CD14-positive monocyte (primary cell): ENCODE data around the gene ATP5PO. TPM values are rescaled to one million over a fixed set of nuclear protein-coding genes. Genes with fewer than 3 reads are reported as not detected.

Experiments
- DNase-seq, 3 donors: peaks; one replicate each; pipeline ENCODE4 v3.0.0-alpha.2; 2011 to 2022
- H2AFZ ChIP-seq: 2 replicates; pipeline ENCODE4 v1.6.0; 2012; ENCODE audit warnings: mild to moderate bottlenecking, low read depth, low read length, inconsistent platforms; ENCODE audit not compliant: insufficient read depth, poor library complexity, severe bottlenecking
- H3K27ac ChIP-seq, 2 donors: 1 replicate in 1 of 2; 2 replicates in 1 of 2; pipeline ENCODE4 v1.5.1; 2012 to 2013; ENCODE audit warnings: low read length in 2 of 2, control low read depth in 1 of 2, inconsistent platforms in 1 of 2, low read depth in 1 of 2, mild to moderate bottlenecking in 1 of 2
- H3K27me3 ChIP-seq, 2 donors: one replicate each; pipeline versions ENCODE4 v1.6.0 to v1.6.1; 2011 to 2013; ENCODE audit warnings: low read length in 2 of 2; ENCODE audit not compliant: control insufficient read depth in 2 of 2, insufficient read depth in 2 of 2
- H3K36me3 ChIP-seq, 2 donors: replicated peaks in 1 of 2; 1 replicate in 1 of 2; 2 replicates in 1 of 2; pipeline versions ENCODE4 v1.5.1 to v1.6.1; 2012 to 2013; ENCODE audit warnings: low read length in 2 of 2, control low read depth in 1 of 2, inconsistent platforms in 1 of 2, mild to moderate bottlenecking in 1 of 2; ENCODE audit not compliant: insufficient read depth in 2 of 2, control insufficient read depth in 1 of 2
- H3K4me1 ChIP-seq, 2 donors: 1 replicate in 1 of 2; 2 replicates in 1 of 2; pipeline versions ENCODE4 v1.5.1 to v1.6.1; 2012 to 2013; ENCODE audit warnings: low read length in 2 of 2, control low read depth in 1 of 2, inconsistent platforms in 1 of 2, mild to moderate bottlenecking in 1 of 2, moderate library complexity in 1 of 2; ENCODE audit not compliant: insufficient read depth in 2 of 2, control insufficient read depth in 1 of 2
- H3K4me2 ChIP-seq: replicated peaks from 2 replicates; pipeline ENCODE3; 2012; ENCODE audit warnings: low read length, moderate library complexity, mild to moderate bottlenecking; ENCODE audit not compliant: poor library complexity, severe bottlenecking; ENCODE audit errors: extremely low read depth
- H3K4me3 ChIP-seq, 3 experiments: fragments of 200-600 bp in 1 of 3; sonication (generic) in 1 of 3; replicated peaks in 1 of 3; 1 replicate in 2 of 3; 2 replicates in 1 of 3; pipeline ENCODE4 v1.5.1; 2011 to 2013; ENCODE audit warnings: low read length in 3 of 3, mild to moderate bottlenecking in 3 of 3, control low read depth in 2 of 3, low read depth in 2 of 3, inconsistent platforms in 1 of 3, moderate library complexity in 1 of 3
- H3K79me2 ChIP-seq: 2 replicates; pipeline ENCODE4 v1.6.0; 2012; ENCODE audit warnings: mild to moderate bottlenecking, control low read depth, inconsistent platforms, low read length, moderate library complexity; ENCODE audit not compliant: insufficient read depth
- H3K9ac ChIP-seq: 2 replicates; pipeline ENCODE4 v1.6.0; 2017; ENCODE audit warnings: low read length, mild to moderate bottlenecking; ENCODE audit not compliant: insufficient read depth, poor library complexity, severe bottlenecking
- H3K9me3 ChIP-seq, 2 donors: replicated peaks in 1 of 2; 1 replicate in 1 of 2; 2 replicates in 1 of 2; pipeline versions ENCODE4 v1.5.1 to v1.6.1; 2012 to 2013; ENCODE audit warnings: low read length in 2 of 2, control low read depth in 1 of 2; ENCODE audit not compliant: control insufficient read depth in 1 of 2, insufficient read depth in 1 of 2
- H4K20me1 ChIP-seq: 2 replicates; pipeline ENCODE4 v1.6.0; 2012; ENCODE audit warnings: mild to moderate bottlenecking, low read length, control low read depth, moderate library complexity; ENCODE audit not compliant: insufficient read depth
- H3K27ac Mint-ChIP-seq, 7 donors: one replicate each; pipeline ENCODE4 v1.8.0; 2020; ENCODE audit warnings: mild to moderate bottlenecking in 7 of 7, mixed read lengths in 7 of 7, moderate library complexity in 6 of 7, inconsistent platforms in 2 of 7
- H3K27me3 Mint-ChIP-seq, 3 donors: one replicate each; pipeline ENCODE4 v1.8.0; 2021 to 2022; ENCODE audit warnings: low read depth in 3 of 3, mild to moderate bottlenecking in 3 of 3, mixed read lengths in 3 of 3, moderate library complexity in 3 of 3, inconsistent platforms in 1 of 3
- H3K36me3 Mint-ChIP-seq, 2 donors: one replicate each; pipeline ENCODE4 v1.8.0; 2020; ENCODE audit warnings: mixed read lengths in 2 of 2, inconsistent platforms in 1 of 2, mild to moderate bottlenecking in 1 of 2
- H3K4me1 Mint-ChIP-seq: one replicate; pipeline ENCODE4 v1.8.0; 2020; ENCODE audit warnings: mild to moderate bottlenecking, mixed read lengths
- H3K4me3 Mint-ChIP-seq, 2 donors: one replicate each; pipeline ENCODE4 v1.8.0; 2020; ENCODE audit warnings: mild to moderate bottlenecking in 2 of 2, mixed read lengths in 2 of 2, moderate library complexity in 1 of 2
- H3K9me3 Mint-ChIP-seq, 7 donors: one replicate each; pipeline ENCODE4 v1.8.0; 2020 to 2022; ENCODE audit warnings: mixed read lengths in 7 of 7, mild to moderate bottlenecking in 6 of 7, moderate library complexity in 6 of 7, inconsistent platforms in 2 of 7
- CTCF ChIP-seq: fragments of 200-600 bp; IDR thresholded peaks from one replicate; pipeline ENCODE4 v1.8.0; 2022; ENCODE audit warnings: antibody characterized with exemption, mild to moderate bottlenecking
- WGBS: methylation state at CpG from one replicate; pipeline ENCODE4 v1.1.5; 2013; ENCODE audit warnings: missing lambda C conversion rate; ENCODE audit not compliant: insufficient coverage; 5-methylcytosine and 5-hydroxymethylcytosine counted together
- intact Hi-C, 2 donors: fragments of 100-400 bp; cut with micrococcal nuclease; formaldehyde crosslinking; loops; one replicate each; pipeline versions ENCODE4 v1.15.0 to v1.15.1; 2023
- polyA plus RNA-seq, 3 donors: library from polyadenylated mRNA; depleted of rRNA in 1 of 3; unstranded in 2 of 3; stranded (reverse) in 1 of 3; fragments of 300-500 nt in 2 of 3; fragments of >200 nt in 1 of 3; fragmentation: Illumina TruSeq in 2 of 3; gene quantifications; 1 replicate in 2 of 3; 2 replicates in 1 of 3; pipeline ENCODE4 v1.2.3, GENCODE V29; 2012 to 2021

The ATP5PO gene
- polyA plus RNA-seq, 3 donors: 153 to 397 (median 393) TPM

GRCh38 chr21:33880626-33881025 lies 35.0 kb downstream of the ATP5PO start:
- H3K27ac Mint-ChIP-seq: no peak overlapping the region
- no peak for TF ChIP-seq CTCF
- H3K36me3 Mint-ChIP-seq: no peaks in the 10 kb centered on the region

GRCh38 chr21:33878824-33879223 lies 36.8 kb downstream of the ATP5PO start:
- no peaks in the 10 kb centered on the region for H3K36me3 Mint-ChIP-seq

More at GRCh38 chr21:33880626-33881025, 35.0 kb downstream of the ATP5PO start:
- Histone ChIP-seq H3K4me1 (no peaks in the 10 kb centered on the region), H3K9me3 (no peaks in the 10 kb centered on the region), H3K27ac (no peak overlapping the region), H3K79me2 (no peaks in the 10 kb centered on the region), H4K20me1 (no peaks in the 10 kb centered on the region), H3K36me3 (no peaks in the 10 kb centered on the region), H2AFZ (no peak overlapping the region), H3K27me3 (no peaks in the 10 kb centered on the region), H3K4me3 (no peak overlapping the region), H3K9ac (no peak overlapping the region), H3K4me2 (no peak overlapping the region)
- intact Hi-C loops: no loop called here
- no peaks in the 10 kb centered on the region for H3K4me1 Mint-ChIP-seq
- no peak for DNase-seq
- 100% methylated on average over 6 of the region's 13 CpGs for WGBS
- H3K9me3 Mint-ChIP-seq: peaks cover 0 to 2% (median 0%) of the 10 kb centered on the region in 7 donors
- no peak overlapping the region for H3K4me3 Mint-ChIP-seq
- peaks cover 0 to 10% (median 4%) of the 10 kb centered on the region in 3 donors for H3K27me3 Mint-ChIP-seq

More at GRCh38 chr21:33878824-33879223, 36.8 kb downstream of the ATP5PO start:
- no peaks in the 10 kb centered on the region for H3K9me3 ChIP-seq
- peaks cover 0 to 8% (median 3%) of the 10 kb centered on the region in 3 donors for H3K27me3 Mint-ChIP-seq
- no peak overlapping the region for H3K27ac ChIP-seq
- no peak overlapping the region for H3K9ac ChIP-seq
- H3K4me1 Mint-ChIP-seq: no peaks in the 10 kb centered on the region
- no peaks in the 10 kb centered on the region for H3K36me3 ChIP-seq
- H3K9me3 Mint-ChIP-seq: peaks cover 0 to 2% (median 0%) of the 10 kb centered on the region in 7 donors
- H2AFZ ChIP-seq: no peak overlapping the region
- WGBS: 100% methylated on average over 5 of the region's 6 CpGs
- no peaks in the 10 kb centered on the region for H4K20me1 ChIP-seq
- H3K4me2 ChIP-seq: no peak overlapping the region
- H3K27ac Mint-ChIP-seq: no peak overlapping the region
- DNase-seq: no peak
- no peaks in the 10 kb centered on the region for H3K4me1 ChIP-seq
- H3K79me2 ChIP-seq: no peaks in the 10 kb centered on the region
- no peak overlapping the region for H3K4me3 ChIP-seq
- H3K4me3 Mint-ChIP-seq: no peak overlapping the region
- TF ChIP-seq CTCF: no peak
- intact Hi-C loops: no loop called here
- no peaks in the 10 kb centered on the region for H3K27me3 ChIP-seq
